Umbilical cord (tissue), 2 donors: ENCODE results near the gene PLPPR5. TPM values are rescaled to one million over a fixed set of nuclear protein-coding genes. Genes with fewer than 3 reads are reported as not detected.
"Not testable (repeated sequence)": the region's sequence is repeated elsewhere in the genome, so short reads cannot be mapped to it uniquely, and the experiment has no call there.

Source experiments
- DNase-seq: peaks from one replicate; pipeline ENCODE4 v3.0.0-alpha.2; 2015; ENCODE audit warnings: low spot score
- total RNA-seq: library from RNA; depleted of rRNA; stranded (reverse); fragments of >200 nt; gene quantifications from one replicate; pipeline ENCODE4 v1.2.3, GENCODE V29; 2014; ENCODE audit warnings: low replicate concordance; ENCODE audit not compliant: insufficient read depth

The PLPPR5 gene
- total RNA-seq: 3.4 TPM

- peak; percentile 11 for DNase-seq
Observed at GRCh38 chr1:99004861-99005442, at the start of gene PLPPR5. PLPPR5 (minus strand) TSS chr1:99004861; CDS start chr1:99004671, 190 bp downstream.

GRCh38 chr1:99051611-99052283 is 47.1 kb upstream of the PLPPR5 start:
- DNase-seq: no peak

DNA sequence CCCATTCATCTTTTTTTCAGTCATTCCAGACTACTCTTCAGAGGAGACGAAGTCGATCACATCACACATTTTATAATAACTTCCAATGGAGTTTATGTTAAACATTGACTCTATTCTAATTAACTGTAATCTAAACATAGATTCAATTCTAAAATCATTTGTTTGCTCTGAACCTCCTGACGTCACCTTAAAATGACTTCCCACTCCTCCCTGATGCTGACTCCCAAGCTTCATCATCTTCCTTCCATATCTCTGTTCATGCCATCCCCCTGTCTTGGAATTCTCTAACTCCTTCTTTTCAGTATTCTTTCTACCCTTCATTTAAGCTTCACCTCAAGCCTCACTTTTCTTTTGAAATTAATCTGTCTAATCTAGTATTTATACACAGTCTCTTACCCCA is 45.1 kb upstream of the PLPPR5 start:
- no peak for DNase-seq

DNA sequence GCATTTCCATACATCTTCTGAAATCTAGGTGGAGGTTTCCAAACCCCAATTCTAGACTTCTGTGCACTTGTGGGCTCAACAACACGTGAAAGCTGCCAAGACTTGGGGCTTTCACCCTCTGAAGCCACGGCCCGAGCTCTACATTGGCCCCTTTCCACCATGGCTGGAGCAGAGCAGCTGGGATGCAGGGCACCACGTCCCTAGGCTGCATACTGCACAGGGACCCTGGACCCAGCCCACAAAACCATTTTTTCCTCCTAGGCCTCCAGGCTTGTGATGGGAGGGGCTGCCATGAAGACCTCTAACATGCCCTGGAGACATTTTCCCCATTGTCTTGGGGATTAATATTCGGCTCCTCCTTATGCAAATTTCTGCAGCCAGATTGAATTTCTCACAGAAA is 32.1 kb upstream of the PLPPR5 start:
- not testable (repeated sequence) for DNase-seq

- peak; percentile 17 for DNase-seq
Observed at GRCh38 chr1:99018313-99018712, 13.7 kb upstream of the PLPPR5 start.

DNA sequence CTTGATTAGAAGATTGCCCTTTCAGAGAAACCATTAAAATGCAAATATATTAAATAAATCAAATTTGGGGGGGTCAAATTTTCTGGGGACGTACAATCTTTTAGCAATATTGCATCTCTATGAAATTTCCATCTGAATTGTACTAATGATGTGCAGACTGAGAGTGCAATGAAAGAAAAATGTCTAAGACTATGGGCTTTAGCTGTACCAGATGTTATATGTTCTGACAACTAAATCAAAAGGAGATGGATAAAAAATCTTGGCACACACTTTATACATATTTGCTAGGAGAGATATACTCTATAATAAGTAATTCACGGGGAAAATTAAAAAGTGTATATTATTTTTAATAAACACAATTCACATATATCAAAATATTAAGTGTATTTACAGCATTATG is 13.0 kb upstream of the PLPPR5 start:
- DNase-seq: peak; percentile 37

DNA sequence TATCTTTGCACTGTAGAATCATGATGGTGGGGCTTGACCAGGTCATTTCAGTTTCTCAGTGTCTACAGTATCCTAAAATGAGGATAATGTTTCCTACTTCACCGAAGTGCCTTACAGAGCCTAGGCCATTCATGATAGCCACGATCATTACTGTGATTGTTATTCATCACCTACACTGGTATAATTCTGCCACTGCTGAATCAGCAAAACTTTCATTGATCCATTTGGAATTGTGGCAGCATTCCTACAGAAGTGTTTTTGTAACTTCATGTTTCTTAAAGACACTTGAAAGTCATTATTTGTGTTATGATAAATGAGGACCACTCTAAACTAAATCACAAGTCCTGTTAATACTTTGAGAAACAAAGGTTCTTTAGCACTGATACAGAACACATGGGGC is 6.0 kb upstream of the PLPPR5 start:
- no peak for DNase-seq

- DNase-seq: no peak
Observed at GRCh38 chr1:99007366-99007765, 2.7 kb upstream of the PLPPR5 start.

- DNase-seq: no peak
Observed at GRCh38 chr1:99005537-99005942, 879 bp upstream of the PLPPR5 start.

GRCh38 chr1:99004254-99004860 is 304 bp downstream of the PLPPR5 start:
- peak; percentile 19 for DNase-seq

- DNase-seq: no peak
Observed at GRCh38 chr1:99003581-99004253, 944 bp downstream of the PLPPR5 start.

DNA sequence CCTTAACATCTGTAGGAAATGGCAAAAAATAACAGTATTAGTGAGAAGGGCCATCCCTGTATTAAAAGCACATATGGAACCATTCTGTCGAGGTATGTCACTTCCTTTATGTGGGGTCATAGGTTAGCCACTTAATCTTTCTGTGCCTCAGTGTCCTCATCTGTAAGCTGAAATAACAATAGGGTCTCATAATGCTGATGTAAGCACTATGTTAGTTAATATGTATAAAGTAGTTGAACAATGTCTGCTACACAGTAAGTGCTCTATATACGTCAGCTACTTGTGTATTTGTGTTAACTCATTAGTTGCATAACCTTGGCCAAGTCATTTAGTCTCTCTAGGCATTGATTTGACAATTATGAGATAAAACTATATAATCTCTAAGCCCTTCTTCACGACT is 11.8 kb downstream of the PLPPR5 start:
- no peak for DNase-seq

- DNase-seq: peak; percentile 55
Observed at GRCh38 chr1:98991127-98992012, 13.3 kb downstream of the PLPPR5 start.

DNA sequence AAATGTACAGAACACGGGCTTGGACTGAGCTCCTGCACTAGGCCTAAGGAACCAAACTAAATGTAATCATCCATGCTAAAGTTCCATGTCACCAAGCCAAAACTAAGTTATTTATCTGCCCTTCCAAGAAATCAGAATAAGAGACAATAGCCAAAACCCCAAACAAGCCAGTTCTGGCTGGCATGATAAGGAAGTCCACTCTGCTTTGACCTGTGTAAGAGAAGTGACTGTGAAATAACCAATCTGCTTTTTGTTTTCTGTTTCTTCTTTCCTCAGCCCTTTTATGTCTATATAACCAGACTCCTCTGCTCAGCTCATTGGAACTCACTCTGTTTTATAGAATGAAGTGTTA is 15.1 kb downstream of the PLPPR5 start:
- DNase-seq: no peak

DNA sequence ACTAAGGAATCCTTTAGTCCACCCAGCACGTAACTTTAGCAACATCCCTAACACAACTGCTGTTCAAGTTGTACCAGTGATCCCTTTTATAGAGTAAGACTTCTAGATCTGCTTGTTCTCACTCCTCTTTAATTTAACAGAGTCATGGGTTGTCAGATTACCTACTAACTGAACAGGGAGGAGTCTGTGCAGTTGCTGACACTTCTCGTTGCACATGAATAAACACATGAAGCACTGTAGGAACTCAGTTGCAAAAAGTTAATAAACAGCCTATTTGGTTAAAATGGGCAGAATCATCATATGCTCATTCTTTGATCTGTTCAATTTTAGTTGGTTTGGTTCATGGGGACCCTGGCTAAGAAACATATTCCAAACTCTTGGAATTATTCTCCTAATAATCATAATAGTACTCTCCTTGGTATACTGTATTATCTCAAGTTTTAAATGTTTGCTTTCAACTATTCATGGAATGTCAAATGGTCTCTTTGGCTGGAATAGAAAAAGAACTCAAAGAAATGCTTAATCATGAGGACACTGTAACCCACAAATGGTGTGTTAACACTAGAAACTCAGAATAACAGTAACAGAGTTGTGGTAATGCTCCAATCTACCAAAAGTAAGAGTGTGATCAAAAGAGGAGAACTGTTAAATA is 15.6 kb downstream of the PLPPR5 start:
- no peak for DNase-seq

GRCh38 chr1:98985687-98986086 is 19.0 kb downstream of the PLPPR5 start:
- DNase-seq: no peak

- no peak for DNase-seq
Observed at GRCh38 chr1:98981917-98982513, 22.6 kb downstream of the PLPPR5 start.

DNA sequence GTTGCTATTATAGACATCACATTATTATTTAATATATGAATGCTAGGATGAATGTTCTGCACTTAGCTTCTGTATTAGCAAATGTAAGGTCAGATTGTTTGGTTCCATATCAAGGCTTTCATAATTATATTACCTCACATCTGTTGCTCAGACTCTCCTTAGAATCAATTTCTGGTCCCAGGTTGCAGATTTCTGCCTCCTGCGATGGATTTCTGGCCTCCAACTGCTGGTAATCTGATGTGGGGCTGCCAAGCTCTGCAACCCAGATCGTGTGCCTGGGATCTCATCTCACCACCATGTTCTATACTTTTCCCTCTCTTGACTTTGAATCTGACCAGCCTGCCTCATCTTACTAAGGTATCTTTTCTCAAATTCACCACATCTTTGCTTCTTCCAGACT is 25.2 kb downstream of the PLPPR5 start:
- DNase-seq: no peak

DNA sequence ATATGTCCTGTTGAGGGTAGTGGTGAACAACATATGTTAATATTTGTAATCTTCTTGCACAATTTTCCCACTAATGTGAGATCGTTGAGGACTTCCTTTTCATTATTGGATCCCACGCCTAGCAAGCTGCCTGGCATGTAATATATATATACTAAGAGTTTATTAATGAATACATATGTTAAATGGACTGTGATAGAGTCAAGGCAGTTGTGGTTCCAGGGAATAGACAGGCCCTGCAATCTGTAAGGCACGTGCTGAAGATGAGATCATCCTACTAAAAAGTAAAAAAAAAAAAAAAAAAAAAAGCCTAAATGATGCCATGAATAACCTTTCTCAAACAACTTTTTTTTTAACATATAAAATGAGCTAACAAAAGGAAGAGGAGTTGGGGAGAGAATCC is 28.9 kb downstream of the PLPPR5 start:
- no peak for DNase-seq

GRCh38 chr1:98975113-98975512 is 29.5 kb downstream of the PLPPR5 start:
- no peak for DNase-seq
